H1 (cell line): ENCODE measurements around the gene MAML3.

Experiments used
- BACH1 ChIP-seq: IDR thresholded peaks from 2 replicates; pipeline ENCODE4 v1.6.1; 2012; ENCODE audit warnings: low read length, improper control_type of control experiment
- CREB1 ChIP-seq: IDR thresholded peaks from 2 replicates; pipeline ENCODE4 v1.6.1; 2012; ENCODE audit warnings: inconsistent platforms
- CTCF ChIP-seq, 3 experiments: IDR thresholded peaks; 1 replicate in 2 of 3; 2 replicates in 1 of 3; pipeline versions ENCODE4 v1.5.1 to v1.6.1; 2011; ENCODE audit warnings: low read length in 3 of 3, mild to moderate bottlenecking in 3 of 3, inconsistent platforms in 2 of 3, low read depth in 1 of 3, moderate library complexity in 1 of 3; ENCODE audit not compliant: insufficient read depth in 1 of 3; ENCODE audit errors: control extremely low read depth in 1 of 3
- EGR1 ChIP-seq: IDR thresholded peaks from 2 replicates; pipeline ENCODE4 v1.6.1; 2011; ENCODE audit warnings: low read depth, low read length, borderline replicate concordance
- EZH2 ChIP-seq: fragments of 200-600 bp; sonication (generic); IDR thresholded peaks from 2 replicates; pipeline ENCODE4 v1.7.1; 2012; ENCODE audit warnings: low read depth, mild to moderate bottlenecking, moderate library complexity, low read length, inconsistent platforms; ENCODE audit not compliant: severe bottlenecking
- GABPA ChIP-seq: IDR thresholded peaks from 2 replicates; pipeline ENCODE4 v1.6.1; 2011; ENCODE audit warnings: mild to moderate bottlenecking, low read length, moderate library complexity, borderline replicate concordance; ENCODE audit not compliant: insufficient read depth
- MAFK ChIP-seq: IDR thresholded peaks from 2 replicates; pipeline ENCODE4 v1.6.1; 2012; ENCODE audit warnings: low read depth, mild to moderate bottlenecking, improper control_type of control experiment, low read length
- MAX ChIP-seq: IDR thresholded peaks from 2 replicates; pipeline ENCODE4 v1.6.1; 2012; ENCODE audit warnings: inconsistent platforms
- POLR2A ChIP-seq, 2 experiments: IDR thresholded peaks; 1 replicate in 1 of 2; 2 replicates in 1 of 2; pipeline ENCODE4 v1.6.1; 2011; ENCODE audit warnings: low read depth in 2 of 2, low read length in 2 of 2, mild to moderate bottlenecking in 2 of 2; ENCODE audit errors: control extremely low read depth in 1 of 2
- RXRA ChIP-seq: IDR thresholded peaks from 2 replicates; pipeline ENCODE4 v1.6.1; 2011; ENCODE audit warnings: low read depth, mild to moderate bottlenecking, low read length, moderate library complexity; ENCODE audit not compliant: insufficient read depth
- SRF ChIP-seq: IDR thresholded peaks from 2 replicates; pipeline ENCODE4 v1.6.1; 2011; ENCODE audit warnings: mild to moderate bottlenecking, low read depth, low read length, moderate library complexity
- SUZ12 ChIP-seq: fragments of 200-600 bp; sonication (generic); IDR thresholded peaks from 2 replicates; pipeline ENCODE4 v1.6.1; 2012; ENCODE audit warnings: mild to moderate bottlenecking, inconsistent platforms, low read length, moderate library complexity, mixed read lengths

GRCh38 chr4:139790291-139790690, 363.7 kb downstream of the MAML3 start:
- TF ChIP-seq CREB1 (no peak), CTCF (IDR thresholded peaks at IDR 0.05; ENCODE audit: control extremely low read depth in 1 of 3, insufficient read depth in 1 of 3, low read depth in 1 of 3, low read length in 3 of 3) (no peak), SUZ12 (no peak), MAFK (no peak), EZH2 (no peak), POLR2A (IDR thresholded peaks at IDR 0.05; ENCODE audit: control extremely low read depth in 1 of 2, low read depth in 2 of 2, low read length in 2 of 2) (no peak), GABPA (no peak), BACH1 (no peak), SRF (no peak), EGR1 (no peak), RXRA (no peak), MAX (no peak)
